Vagina (tissue), 2 donors: ENCODE measurements around the gene SPEF1.

Experiments used
- POLR2A ChIP-seq, 2 donors: fragments of 450-650 bp; IDR thresholded peaks; one replicate each; pipeline ENCODE4 v1.6.1; 2017; ENCODE audit warnings: antibody characterized with exemption in 2 of 2, mild to moderate bottlenecking in 2 of 2, moderate library complexity in 2 of 2
- POLR2AphosphoS5 ChIP-seq, 2 donors: sonication (generic); formaldehyde crosslinking; IDR thresholded peaks; one replicate each; pipeline ENCODE4 v1.9.0; 2017; ENCODE audit warnings: antibody characterized with exemption in 2 of 2, mild to moderate bottlenecking in 2 of 2, low read depth in 1 of 2; ENCODE audit not compliant: insufficient read depth in 1 of 2

DNA sequence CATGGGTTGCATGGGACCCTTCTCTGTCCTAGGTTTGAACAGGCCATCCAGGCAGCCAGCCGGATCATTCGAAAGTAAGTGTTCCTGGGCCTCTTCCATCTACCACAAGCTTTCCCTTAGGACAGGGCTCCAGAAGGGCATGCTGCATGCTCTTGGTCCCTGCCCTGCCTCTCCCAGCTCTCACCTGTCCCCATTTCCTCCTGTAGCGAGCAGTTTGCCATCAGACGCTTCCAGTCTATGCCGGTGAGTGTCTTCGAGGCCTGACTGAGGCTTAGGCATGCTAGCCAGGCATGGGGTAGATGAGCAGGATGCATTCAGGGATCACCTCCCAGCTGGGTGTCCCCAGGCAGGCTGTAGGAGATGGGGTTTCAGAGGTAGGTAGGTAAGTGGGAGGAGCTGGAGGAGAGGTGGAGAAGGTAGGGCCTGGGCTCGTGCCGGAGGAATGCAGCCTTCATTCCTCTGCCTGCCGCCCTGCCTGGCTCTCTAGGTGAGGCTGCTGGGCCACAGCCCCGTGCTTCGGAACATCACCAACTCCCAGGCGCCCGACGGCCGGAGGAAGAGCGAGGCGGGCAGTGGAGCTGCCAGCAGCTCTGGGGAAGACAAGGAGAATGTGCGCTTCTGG is 19.1 kb upstream of the SPEF1 start:
- TF ChIP-seq POLR2AphosphoS5 (IDR thresholded peaks at IDR 0.05; ENCODE audit: insufficient read depth in 1 of 2, low read depth in 1 of 2) (no peak), POLR2A (IDR thresholded peaks at IDR 0.05) (no peak)
